ENCODE data around the gene BAK1.

BAK1 gene

GRCh38 chr6:33593414-33593727 lies 13.3 kb upstream of the BAK1 start:
- no peak for DNase-seq (ENCODE audit: low spot score)
- POLR2A ChIA-PET (ENCODE audit: low non-redundant PET): no interaction called here
- peak overlapping the region; percentile 97 for H3K27ac ChIP-seq
- CTCF ChIA-PET: no interaction called here
- TF ChIP-seq, protein P1, sequence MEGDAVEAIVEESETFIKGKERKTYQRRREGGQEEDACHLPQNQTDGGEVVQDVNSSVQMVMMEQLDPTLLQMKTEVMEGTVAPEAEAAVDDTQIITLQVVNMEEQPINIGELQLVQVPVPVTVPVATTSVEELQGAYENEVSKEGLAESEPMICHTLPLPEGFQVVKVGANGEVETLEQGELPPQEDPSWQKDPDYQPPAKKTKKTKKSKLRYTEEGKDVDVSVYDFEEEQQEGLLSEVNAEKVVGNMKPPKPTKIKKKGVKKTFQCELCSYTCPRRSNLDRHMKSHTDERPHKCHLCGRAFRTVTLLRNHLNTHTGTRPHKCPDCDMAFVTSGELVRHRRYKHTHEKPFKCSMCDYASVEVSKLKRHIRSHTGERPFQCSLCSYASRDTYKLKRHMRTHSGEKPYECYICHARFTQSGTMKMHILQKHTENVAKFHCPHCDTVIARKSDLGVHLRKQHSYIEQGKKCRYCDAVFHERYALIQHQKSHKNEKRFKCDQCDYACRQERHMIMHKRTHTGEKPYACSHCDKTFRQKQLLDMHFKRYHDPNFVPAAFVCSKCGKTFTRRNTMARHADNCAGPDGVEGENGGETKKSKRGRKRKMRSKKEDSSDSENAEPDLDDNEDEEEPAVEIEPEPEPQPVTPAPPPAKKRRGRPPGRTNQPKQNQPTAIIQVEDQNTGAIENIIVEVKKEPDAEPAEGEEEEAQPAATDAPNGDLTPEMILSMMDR (conservative IDR thresholded peaks at IDR 0.05; ENCODE audit: low read depth): no peak

- no peak for DNase-seq (ENCODE audit: low spot score)
- peak overlapping the region; percentile 97 for H3K27ac ChIP-seq
- TF ChIP-seq, protein P1 (conservative IDR thresholded peaks at IDR 0.05; ENCODE audit: low read depth): no peak
- POLR2A ChIA-PET (ENCODE audit: low non-redundant PET): no interaction called here
- CTCF ChIA-PET: no interaction called here
These were observed 12.7 kb upstream of the BAK1 start for GRCh38 chr6:33592595-33593413.

- no peak for DNase-seq (ENCODE audit: low spot score)
- CTCF ChIA-PET: no interaction called here
These were observed 12.2 kb upstream of the BAK1 start for GRCh38 chr6:33592280-33592594.

DNA sequence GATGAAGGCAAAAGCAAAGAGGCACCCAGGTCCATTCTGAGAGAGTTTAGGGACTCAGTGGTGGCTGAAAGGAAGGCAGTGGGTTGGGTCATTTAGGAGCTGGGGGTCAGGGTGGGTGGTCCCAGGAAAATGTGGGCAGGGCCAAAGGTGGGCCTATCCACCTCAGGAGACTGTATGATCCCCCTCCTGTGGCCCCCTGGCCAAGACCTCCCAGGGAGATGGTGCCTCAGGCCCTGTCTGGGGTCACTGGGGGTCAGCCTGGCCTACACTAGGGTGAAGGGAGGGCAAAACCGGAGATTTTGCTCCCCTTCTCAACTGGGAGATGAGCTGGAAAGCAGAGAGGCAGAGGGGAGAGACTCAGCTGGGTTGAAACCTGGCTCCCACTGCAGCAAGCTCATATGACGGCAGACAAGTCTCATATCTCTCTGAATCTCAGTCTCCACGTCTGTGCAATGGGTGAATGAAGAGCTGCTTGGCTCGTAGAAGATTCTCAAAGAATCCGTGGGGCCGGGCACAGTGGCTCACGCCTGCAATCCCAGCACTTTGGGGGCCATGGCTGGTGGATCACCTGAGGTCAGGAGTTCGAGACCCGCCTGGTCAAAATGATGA lies 11.5 kb upstream of the BAK1 start:
- TF ChIP-seq, protein P1 (conservative IDR thresholded peaks at IDR 0.05; ENCODE audit: low read depth): no peak
- CTCF ChIA-PET: interaction anchor here (0.6 kb wide), 2 partner anchors 12 to 81 kb away, joined by 3 to 4 read pairs; no protein-coding TSS in a partner anchor
- H3K27ac ChIP-seq: peak overlapping the region; percentile 97
- DNase-seq (ENCODE audit: low spot score): no peak
- POLR2A ChIA-PET (ENCODE audit: low non-redundant PET): no interaction called here

More at GRCh38 chr6:33592280-33592594, 12.2 kb upstream of the BAK1 start:
- POLR2A ChIA-PET (ENCODE audit: low non-redundant PET): no interaction called here
- TF ChIP-seq, protein P1 (conservative IDR thresholded peaks at IDR 0.05; ENCODE audit: low read depth): no peak
- H3K27ac ChIP-seq: peak overlapping the region; percentile 97

GRCh38 chr6:33590531-33591198 lies 10.6 kb upstream of the BAK1 start:
- TF ChIP-seq, protein P1 (conservative IDR thresholded peaks at IDR 0.05; ENCODE audit: low read depth): no peak
- peak overlapping the region; percentile 97 for H3K27ac ChIP-seq
- ChIA-PET POLR2A (ENCODE audit: low non-redundant PET) (interaction anchor here (0.6 to 1.0 kb wide), 2 partner anchors 31 to 120 kb away, joined by 3 to 6 read pairs; partner anchors contain the start of genes ITPR3 and UQCC2), CTCF (interaction anchor here (0.6 to 1.6 kb wide), 9 partner anchors 17 to 393 kb away, joined by 3 to 8 read pairs (median 4); partner anchors contain the start of gene ITPR3)
- peak; percentile 54 for DNase-seq (ENCODE audit: low spot score)
